SK-N-SH (cell line): ENCODE data around the gene STARD13. TPM values are rescaled to one million over a fixed set of nuclear protein-coding genes. Genes with fewer than 3 reads are reported as not detected.
A peak's percentile ranks its signal among the peaks of the same experiment; 100 is the strongest.

ENCODE experiments used
- CTCF ChIA-PET: fragments of 300-600, 350-600 bp; formaldehyde crosslinking; extraction: SDS; loops from one replicate; lab custom pipeline; 2021; lab: Yijun Ruan, JAX
- POLR2A ChIA-PET: fragments of 350-600 bp; sonication (Branson Sonifier 250); formaldehyde crosslinking; extraction: SDS; loops from one replicate; lab custom pipeline; 2020; ENCODE audit warnings: antibody characterized with exemption, inconsistent platforms; lab: Yijun Ruan, JAX
- DNase-seq: peaks from one replicate; pipeline ENCODE4 v3.0.0; 2012
- H2AFZ ChIP-seq: fragments of 200-600 bp; sonication (generic); 2 replicates; pipeline ENCODE4 v1.8.1; 2016; ENCODE audit warnings: antibody characterized with exemption, mild to moderate bottlenecking, low read depth
- H3F3A ChIP-seq: fragments of 200-600 bp; sonication (generic); replicated peaks from 2 replicates; pipeline ENCODE3; 2016; ENCODE audit warnings: antibody characterized with exemption, mild to moderate bottlenecking; ENCODE audit not compliant: insufficient read depth
- H3K27ac ChIP-seq, 2 experiments: fragments of 200-500 bp in 1 of 2; fragments of 200-600 bp in 1 of 2; sonication (Bioruptor generic) in 1 of 2; sonication (generic), shearing (Covaris generic) in 1 of 2; 2 replicates each; pipeline versions ENCODE4 v1.5.1 to v1.6.1; 2014 to 2016; ENCODE audit warnings: low read depth in 2 of 2, inconsistent platforms in 1 of 2, low read length in 1 of 2, mild to moderate bottlenecking in 1 of 2, mixed read lengths in 1 of 2
- H3K27me3 ChIP-seq: fragments of 200-600 bp; sonication (generic), shearing (Covaris generic); 2 replicates; pipeline ENCODE4 v1.6.1; 2016; ENCODE audit warnings: mixed run types; ENCODE audit not compliant: insufficient read depth
- H3K36me3 ChIP-seq, 2 experiments: fragments of 200-500 bp in 1 of 2; fragments of 200-600 bp in 1 of 2; sonication (Bioruptor generic) in 1 of 2; sonication (generic) in 1 of 2; replicated peaks in 1 of 2; 2 replicates each; pipeline versions ENCODE3 to v1.5.1; 2014 to 2016; ENCODE audit warnings: low read length in 1 of 2, mild to moderate bottlenecking in 1 of 2; ENCODE audit not compliant: insufficient read depth in 2 of 2, control insufficient read depth in 1 of 2
- H3K4me1 ChIP-seq, 2 experiments: fragments of 200-500 bp in 1 of 2; fragments of 200-600 bp in 1 of 2; sonication (Bioruptor generic) in 1 of 2; sonication (generic), shearing (Covaris generic) in 1 of 2; 2 replicates each; pipeline versions ENCODE4 v1.5.1 to v1.6.1; 2014 to 2016; ENCODE audit warnings: low read depth in 1 of 2, low read length in 1 of 2, mixed run types in 1 of 2; ENCODE audit not compliant: insufficient read depth in 2 of 2, control insufficient read depth in 1 of 2
- H3K4me2 ChIP-seq: fragments of 200-600 bp; sonication (generic), shearing (Covaris generic); 2 replicates; pipeline ENCODE4 v1.6.1; 2017; ENCODE audit warnings: mixed run types
- H3K4me3 ChIP-seq, 2 experiments: fragments of 200-500 bp in 1 of 2; fragments of 200-600 bp in 1 of 2; sonication (Bioruptor generic) in 1 of 2; sonication (generic), shearing (Covaris generic) in 1 of 2; 2 replicates each; pipeline versions ENCODE4 v1.5.1 to v1.8.1; 2014 to 2016; ENCODE audit warnings: low read depth in 2 of 2, inconsistent platforms in 1 of 2, low read length in 1 of 2, mild to moderate bottlenecking in 1 of 2, mixed read lengths in 1 of 2, moderate library complexity in 1 of 2
- H3K79me2 ChIP-seq: fragments of 200-600 bp; sonication (generic); 2 replicates; pipeline ENCODE4 v1.8.1; 2017; ENCODE audit warnings: mild to moderate bottlenecking; ENCODE audit not compliant: insufficient read depth
- H3K9ac ChIP-seq: fragments of 200-600 bp; sonication (generic); 2 replicates; pipeline ENCODE4 v1.6.1; 2017; ENCODE audit warnings: mixed run types
- H3K9me2 ChIP-seq: fragments of 200-600 bp; sonication (generic); 2 replicates; pipeline ENCODE4 v1.6.1; 2017; ENCODE audit warnings: mixed run types
- H3K9me3 ChIP-seq: fragments of 200-600 bp; sonication (generic); 2 replicates; pipeline ENCODE4 v1.6.1; 2017; ENCODE audit warnings: mixed run types, mild to moderate bottlenecking, moderate library complexity
- H4K20me1 ChIP-seq: fragments of 200-600 bp; sonication (generic); 2 replicates; pipeline ENCODE4 v1.6.1; 2017; ENCODE audit warnings: mild to moderate bottlenecking, mixed run types; ENCODE audit not compliant: insufficient read depth
- CHD2 ChIP-seq: fragments of 150-350 bp; IDR thresholded peaks from 2 replicates; pipeline ENCODE4 v1.6.1; 2018; ENCODE audit warnings: low read length; ENCODE audit not compliant: partially characterized antibody
- FOSL2 ChIP-seq: IDR thresholded peaks from 2 replicates; pipeline ENCODE4 v1.4.0; 2012; ENCODE audit warnings: low read depth, mild to moderate bottlenecking, moderate library complexity, borderline replicate concordance
- GABPA ChIP-seq: IDR thresholded peaks from 2 replicates; pipeline ENCODE4 v1.4.0; 2012; ENCODE audit warnings: low read depth, mild to moderate bottlenecking
- GATA2 ChIP-seq: sonication (generic); formaldehyde crosslinking; IDR thresholded peaks from 2 replicates; pipeline ENCODE4 v1.5.0; 2020; ENCODE audit warnings: mild to moderate bottlenecking, missing genetic modification reagents
- JUND ChIP-seq: IDR thresholded peaks from 2 replicates; pipeline ENCODE4 v1.4.0; 2012
- MAX ChIP-seq: IDR thresholded peaks from 2 replicates; pipeline ENCODE4 v1.4.0; 2012; ENCODE audit warnings: low read depth
- MEF2A ChIP-seq: IDR thresholded peaks from 2 replicates; pipeline ENCODE4 v1.4.0; 2012; ENCODE audit warnings: low read depth, borderline replicate concordance
- MXI1 ChIP-seq: IDR thresholded peaks from 2 replicates; pipeline ENCODE4 v1.6.1; 2012; ENCODE audit warnings: mild to moderate bottlenecking, low read depth, low read length, improper control_type of control experiment
- REST ChIP-seq: IDR thresholded peaks from 2 replicates; pipeline ENCODE4 v1.6.1; 2012; ENCODE audit warnings: mild to moderate bottlenecking, low read depth, low read length, moderate library complexity
- RFX5 ChIP-seq: IDR thresholded peaks from 2 replicates; pipeline ENCODE4 v1.6.1; 2012; ENCODE audit warnings: mild to moderate bottlenecking, improper control_type of control experiment, low read length
- RXRA ChIP-seq: IDR thresholded peaks from 2 replicates; pipeline ENCODE4 v1.4.0; 2012; ENCODE audit warnings: low read depth, mild to moderate bottlenecking, borderline replicate concordance
- SIN3A ChIP-seq: IDR thresholded peaks from 2 replicates; pipeline ENCODE4 v1.6.1; 2012; ENCODE audit warnings: low read depth, mild to moderate bottlenecking, low read length, moderate library complexity, borderline replicate concordance
- TCF12 ChIP-seq: IDR thresholded peaks from 2 replicates; pipeline ENCODE4 v1.4.0; 2012
- WGBS: methylation state at CpG from one replicate; pipeline ENCODE4 v1.1.6; 2017; ENCODE audit warnings: low lambda C conversion rate; 5-methylcytosine and 5-hydroxymethylcytosine counted together
- polyA plus RNA-seq, 3 experiments: library from polyadenylated mRNA; depleted of rRNA; stranded (reverse); fragments of >200 nt; gene quantifications; 2 replicates each; pipeline ENCODE4 v1.2.3, GENCODE V29; 2012

Gene STARD13
- polyA plus RNA-seq, 1 of the 3 experiments (the other 2 are of a cell fraction): 5.7 TPM

GRCh38 chr13:33172911-33173310, 112.6 kb downstream of the STARD13 start:
- 74% methylated on average over 5 of the region's 5 CpGs for WGBS

GRCh38 chr13:33172400-33172799, 113.2 kb downstream of the STARD13 start:
- POLR2A ChIA-PET: no interaction called here
- Histone ChIP-seq H3K9me2 (no peaks in the 10 kb centered on the region), H3K4me3 (no peak overlapping the region), H3K36me3 (peaks cover 0 to under 1% of the 10 kb centered on the region in 2 experiments), H3K9ac (no peak overlapping the region), H3K4me2 (no peak overlapping the region), H4K20me1 (no peaks in the 10 kb centered on the region), H3K4me1 (peaks cover 12 to 72% of the 10 kb centered on the region in 2 experiments), H3K27me3 (no peaks in the 10 kb centered on the region), H3K79me2 (peaks cover 16% of the 10 kb centered on the region), H3K27ac (no peak overlapping the region), H3K9me3 (no peaks in the 10 kb centered on the region), H3F3A (peaks cover 22% of the 10 kb centered on the region), H2AFZ (no peak overlapping the region)
- CTCF ChIA-PET: no interaction called here
- DNase-seq: no peak
- TF ChIP-seq TCF12 (no peak), MAX (no peak), GATA2 (no peak), RFX5 (no peak), GABPA (no peak), SIN3A (no peak), MEF2A (no peak), REST (no peak), FOSL2 (no peak), CHD2 (no peak), RXRA (no peak)
- 89% methylated on average over 2 of the region's 2 CpGs for WGBS

More at GRCh38 chr13:33172911-33173310, 112.6 kb downstream of the STARD13 start:
- H2AFZ ChIP-seq: no peak overlapping the region
- H3K79me2 ChIP-seq: peaks cover 16% of the 10 kb centered on the region
- H3K9ac ChIP-seq: no peak overlapping the region
- CTCF ChIA-PET: no interaction called here
- no peaks in the 10 kb centered on the region for H3K36me3 ChIP-seq
- no peak overlapping the region for H3K4me3 ChIP-seq
- H3K4me2 ChIP-seq: no peak overlapping the region
- H3K4me1 ChIP-seq: peaks cover 13 to 71% of the 10 kb centered on the region in 2 experiments
- POLR2A ChIA-PET: no interaction called here
- no peaks in the 10 kb centered on the region for H3K9me2 ChIP-seq
- peaks cover 22% of the 10 kb centered on the region for H3F3A ChIP-seq
- DNase-seq: no peak
- H3K27me3 ChIP-seq: no peaks in the 10 kb centered on the region
- no peaks in the 10 kb centered on the region for H3K9me3 ChIP-seq
- no peak overlapping the region for H3K27ac ChIP-seq
- TF ChIP-seq REST: no peak
- TF ChIP-seq JUND: peak; percentile 37; the same call in 1 of the 2 replicates
- no peak for TF ChIP-seq MXI1
- H4K20me1 ChIP-seq: no peaks in the 10 kb centered on the region
